GM18507 (cell line): Measurements from ENCODE around the gene EXOC2.
A peak's percentile ranks its signal among the peaks of the same experiment; 100 is the strongest.
"Not testable (repeated sequence)": the region's sequence is repeated elsewhere in the genome, so short reads cannot be mapped to it uniquely, and the experiment has no call there.

Experiments used
- DNase-seq: peaks from one replicate; pipeline ENCODE4 v3.0.0; 2011; ENCODE audit warnings: low read depth; ENCODE audit not compliant: insufficient read length; ENCODE audit errors: extremely low spot score
- FAIRE-seq: peaks from 2 replicates; lab custom pipeline; 2011; peaks lifted over from hg19 to GRCh38; lab: Jason Lieb, UNC

Gene EXOC2

GRCh38 chr6:604579-604978, 88.4 kb downstream of the EXOC2 start:
- DNase-seq (no peak), FAIRE-seq (no peak)

- no peak for DNase-seq
- FAIRE-seq: no peak
Observed at GRCh38 chr6:603265-603664, 89.7 kb downstream of the EXOC2 start.

GRCh38 chr6:599576-600448, 93.1 kb downstream of the EXOC2 start:
- no peak for FAIRE-seq

GRCh38 chr6:593907-594212, 99.1 kb downstream of the EXOC2 start:
- DNase-seq (no peak), FAIRE-seq (no peak)

More at GRCh38 chr6:599576-600448, 93.1 kb downstream of the EXOC2 start:
- DNase-seq: no peak

- peak; percentile 74 for FAIRE-seq
- peak; percentile 39 for DNase-seq
Observed at GRCh38 chr6:593139-593906, 99.6 kb downstream of the EXOC2 start.

GRCh38 chr6:589090-589489, 103.8 kb downstream of the EXOC2 start:
- FAIRE-seq (no peak), DNase-seq (no peak)

- DNase-seq: no peak
- no peak for FAIRE-seq
Observed at GRCh38 chr6:586553-586952, 106.4 kb downstream of the EXOC2 start.

- no peak for FAIRE-seq
- DNase-seq: no peak
Observed at GRCh38 chr6:583635-584034, 109.3 kb downstream of the EXOC2 start.

- no peak for FAIRE-seq
- no peak for DNase-seq
Observed at GRCh38 chr6:583116-583515, 109.8 kb downstream of the EXOC2 start.

GRCh38 chr6:582370-582769, 110.6 kb downstream of the EXOC2 start:
- no peak for DNase-seq

GRCh38 chr6:579339-579738, 113.6 kb downstream of the EXOC2 start:
- FAIRE-seq (no peak), DNase-seq (no peak)

More at GRCh38 chr6:582370-582769, 110.6 kb downstream of the EXOC2 start:
- no peak for FAIRE-seq

- no peak for FAIRE-seq
Observed at GRCh38 chr6:572596-573265, 120.2 kb downstream of the EXOC2 start.

GRCh38 chr6:571892-572291, 121.0 kb downstream of the EXOC2 start:
- no peak for FAIRE-seq
- no peak for DNase-seq

More at GRCh38 chr6:572596-573265, 120.2 kb downstream of the EXOC2 start:
- DNase-seq: no peak

GRCh38 chr6:570825-571224, 122.1 kb downstream of the EXOC2 start:
- FAIRE-seq: no peak
- no peak for DNase-seq

- DNase-seq (no peak), FAIRE-seq (peak; percentile 21)
Observed at GRCh38 chr6:568954-569523, 123.9 kb downstream of the EXOC2 start.

GRCh38 chr6:568085-568484, 124.9 kb downstream of the EXOC2 start:
- DNase-seq: no peak
- FAIRE-seq: no peak

GRCh38 chr6:563863-564262, 129.1 kb downstream of the EXOC2 start:
- no peak for FAIRE-seq

GRCh38 chr6:562052-562676, 130.8 kb downstream of the EXOC2 start:
- DNase-seq: no peak
- FAIRE-seq: no peak

More at GRCh38 chr6:563863-564262, 129.1 kb downstream of the EXOC2 start:
- no peak for DNase-seq

- not testable (repeated sequence) for DNase-seq, FAIRE-seq
Observed at GRCh38 chr6:561335-561734, 131.6 kb downstream of the EXOC2 start.
